Activated CD4-positive, alpha-beta T cell treated with anti-CD3 and anti-CD28 coated beads for 36 hours (primary cell): ENCODE data around the gene SPTLC2. TPM values are rescaled to one million over a fixed set of nuclear protein-coding genes. Genes with fewer than 3 reads are reported as not detected.

ENCODE experiments used
- ATAC-seq: fragments of 200-7000 bp; cut with Tn5 transposase; one replicate; pipeline ENCODE4 v1.10.0; 2021; ENCODE audit warnings: mild to moderate bottlenecking, moderate library complexity
- CTCF ChIA-PET: fragments of 350-600 bp; sonication (Branson Sonifier 250); formaldehyde crosslinking; loops from one replicate; lab custom pipeline; 2021; ENCODE audit warnings: antibody characterized with exemption; lab: Charles Lee
- POLR2A ChIA-PET: fragments of 350-600 bp; sonication (Branson Sonifier 250); formaldehyde crosslinking; loops from one replicate; lab custom pipeline; 2021; ENCODE audit warnings: antibody characterized with exemption, inconsistent platforms; lab: Charles Lee
- DNase-seq: peaks from one replicate; pipeline ENCODE4 v3.0.0-alpha.2; 2020
- H3K27ac Mint-ChIP-seq: one replicate; pipeline ENCODE4 v1.8.0; 2021; ENCODE audit warnings: mixed read lengths
- H3K27me3 Mint-ChIP-seq: one replicate; pipeline ENCODE4 v1.8.0; 2021; ENCODE audit warnings: mixed read lengths
- H3K36me3 Mint-ChIP-seq: one replicate; pipeline ENCODE4 v1.8.0; 2021; ENCODE audit warnings: low read depth, mixed read lengths
- H3K4me1 Mint-ChIP-seq: one replicate; pipeline ENCODE4 v1.8.0; 2021; ENCODE audit warnings: mixed read lengths
- H3K4me3 Mint-ChIP-seq: one replicate; pipeline ENCODE4 v1.8.0; 2021; ENCODE audit warnings: mild to moderate bottlenecking, moderate library complexity, mixed read lengths
- H3K9me3 Mint-ChIP-seq: one replicate; pipeline ENCODE4 v1.8.0; 2021; ENCODE audit warnings: low read depth, mixed read lengths
- intact Hi-C, 2 experiments: fragments of 100-400 bp; cut with DNase I in 1 of 2; cut with micrococcal nuclease in 1 of 2; formaldehyde crosslinking; loops; one replicate each; pipeline versions ENCODE4 v1.14.2 to v1.15.1; 2022 to 2024; cut with DNase I, micrococcal nuclease
- total RNA-seq, 2 experiments: library from RNA; stranded (reverse); gene quantifications; one replicate each; pipeline ENCODE4 v1.2.3, GENCODE V29; 2021

SPTLC2 gene
- total RNA-seq, 2 experiments from 2014 or later = 16.8 to 24.6 TPM

- no peak overlapping the region for H3K4me3 Mint-ChIP-seq
- CTCF ChIA-PET = interaction anchor here (0.8 to 1.2 kb wide), 3 partner anchors 15 to 20 kb away, joined by 3 to 5 read pairs (median 3); no protein-coding TSS in a partner anchor
- DNase-seq = no peak
- no peak for ATAC-seq
- POLR2A ChIA-PET = no interaction called here
- no peak overlapping the region for H3K27ac Mint-ChIP-seq
- peaks cover 14% of the 10 kb centered on the region for H3K4me1 Mint-ChIP-seq
- intact Hi-C loops = no loop called here
- peaks cover 20% of the 10 kb centered on the region for H3K36me3 Mint-ChIP-seq
- no peaks in the 10 kb centered on the region for H3K9me3 Mint-ChIP-seq
- no peaks in the 10 kb centered on the region for H3K27me3 Mint-ChIP-seq
These were observed 50.5 kb downstream of the SPTLC2 start for GRCh38 chr14:77565994-77566305.

GRCh38 chr14:77565289-77565993, 51.0 kb downstream of the SPTLC2 start:
- peaks cover 14% of the 10 kb centered on the region for H3K4me1 Mint-ChIP-seq
- ATAC-seq (peak; percentile 93), DNase-seq (no peak)
- intact Hi-C loops = no loop called here
- CTCF ChIA-PET = interaction anchor here (0.8 to 1.2 kb wide), 3 partner anchors 15 to 20 kb away, joined by 3 to 5 read pairs (median 3); no protein-coding TSS in a partner anchor
- peak overlapping the region; percentile 63 for H3K27ac Mint-ChIP-seq
- H3K27me3 Mint-ChIP-seq = no peaks in the 10 kb centered on the region
- H3K9me3 Mint-ChIP-seq = no peaks in the 10 kb centered on the region
- peaks cover 20% of the 10 kb centered on the region for H3K36me3 Mint-ChIP-seq
- H3K4me3 Mint-ChIP-seq = no peak overlapping the region
- POLR2A ChIA-PET = no interaction called here

GRCh38 chr14:77562681-77563080, 53.8 kb downstream of the SPTLC2 start:
- no peaks in the 10 kb centered on the region for H3K27me3 Mint-ChIP-seq
- H3K4me3 Mint-ChIP-seq = no peak overlapping the region
- CTCF ChIA-PET = interaction anchor here (0.6 kb wide), 1 partner anchor 205 kb away, joined by 3 read pairs; no protein-coding TSS in a partner anchor
- intact Hi-C loops = no loop called here
- H3K36me3 Mint-ChIP-seq = peaks cover 19% of the 10 kb centered on the region
- H3K4me1 Mint-ChIP-seq = peaks cover 14% of the 10 kb centered on the region
- H3K27ac Mint-ChIP-seq = no peak overlapping the region
- no peak for ATAC-seq
- POLR2A ChIA-PET = no interaction called here
- DNase-seq = no peak
- H3K9me3 Mint-ChIP-seq = no peaks in the 10 kb centered on the region

GRCh38 chr14:77561881-77562280, 54.6 kb downstream of the SPTLC2 start:
- Mint-ChIP-seq H3K27me3 (no peaks in the 10 kb centered on the region), H3K4me3 (no peak overlapping the region), H3K27ac (no peak overlapping the region), H3K9me3 (no peaks in the 10 kb centered on the region), H3K36me3 (peaks cover 19% of the 10 kb centered on the region), H3K4me1 (peaks cover 17% of the 10 kb centered on the region)
- ATAC-seq = no peak
- POLR2A ChIA-PET = interaction anchor here (0.5 kb wide), 1 partner anchor 46 kb away, joined by 6 read pairs; no protein-coding TSS in a partner anchor
- no peak for DNase-seq
- intact Hi-C loops = no loop called here
- CTCF ChIA-PET = no interaction called here

- intact Hi-C loops = no loop called here
- Mint-ChIP-seq H3K27me3 (no peaks in the 10 kb centered on the region), H3K9me3 (no peaks in the 10 kb centered on the region), H3K4me3 (no peak overlapping the region), H3K36me3 (peaks cover 33% of the 10 kb centered on the region), H3K27ac (no peak overlapping the region), H3K4me1 (peaks cover 14% of the 10 kb centered on the region)
- ATAC-seq (no peak), DNase-seq (no peak)
- CTCF ChIA-PET = no interaction called here
- POLR2A ChIA-PET = no interaction called here
These were observed 57.1 kb downstream of the SPTLC2 start for GRCh38 chr14:77559381-77559780.

GRCh38 chr14:77557391-77557790, 59.0 kb downstream of the SPTLC2 start:
- Mint-ChIP-seq H3K9me3 (no peaks in the 10 kb centered on the region), H3K36me3 (peaks cover 33% of the 10 kb centered on the region), H3K27ac (no peak overlapping the region), H3K4me1 (peaks cover 20% of the 10 kb centered on the region), H3K4me3 (no peak overlapping the region), H3K27me3 (no peaks in the 10 kb centered on the region)
- ChIA-PET POLR2A (no interaction called here), CTCF (interaction anchor here (0.6 to 1.0 kb wide), 2 partner anchors 13 to 23 kb away, joined by 3 read pairs; no protein-coding TSS in a partner anchor)
- ATAC-seq = peak; percentile 39
- intact Hi-C loops = no loop called here
- no peak for DNase-seq

GRCh38 chr14:77556946-77557345, 59.5 kb downstream of the SPTLC2 start:
- Mint-ChIP-seq H3K27me3 (no peaks in the 10 kb centered on the region), H3K9me3 (no peaks in the 10 kb centered on the region), H3K36me3 (peaks cover 32% of the 10 kb centered on the region), H3K4me3 (no peak overlapping the region), H3K4me1 (peaks cover 20% of the 10 kb centered on the region), H3K27ac (no peak overlapping the region)
- POLR2A ChIA-PET = no interaction called here
- intact Hi-C loops = no loop called here
- DNase-seq (no peak), ATAC-seq (no peak)
- CTCF ChIA-PET = interaction anchor here (0.6 to 1.3 kb wide), 3 partner anchors 11 to 22 kb away, joined by 3 to 4 read pairs (median 3); no protein-coding TSS in a partner anchor

- ChIA-PET POLR2A (no interaction called here), CTCF (interaction anchor here (0.7 to 0.8 kb wide), 2 partner anchors 11 to 141 kb away, joined by 3 read pairs; no protein-coding TSS in a partner anchor)
- H3K36me3 Mint-ChIP-seq = peaks cover 41% of the 10 kb centered on the region
- ATAC-seq (no peak), DNase-seq (no peak)
- H3K27me3 Mint-ChIP-seq = no peaks in the 10 kb centered on the region
- intact Hi-C loops = loop anchor here in 1 of 2 experiments (5.0 kb wide), 1 partner anchor 233 kb away; the partner anchor contains the start of genes GSTZ1 and POMT2
- H3K9me3 Mint-ChIP-seq = no peaks in the 10 kb centered on the region
- H3K27ac Mint-ChIP-seq = peak overlapping the region; percentile 78
- H3K4me1 Mint-ChIP-seq = peaks cover 20% of the 10 kb centered on the region
- H3K4me3 Mint-ChIP-seq = no peak overlapping the region
These were observed 61.4 kb downstream of the SPTLC2 start for GRCh38 chr14:77554816-77555599.

- DNase-seq (peak; percentile 33), ATAC-seq (peak; percentile 63)
- Mint-ChIP-seq H3K27me3 (no peaks in the 10 kb centered on the region), H3K36me3 (peaks cover 43% of the 10 kb centered on the region), H3K27ac (peak overlapping the region; percentile 78), H3K9me3 (no peaks in the 10 kb centered on the region), H3K4me1 (peaks cover 20% of the 10 kb centered on the region), H3K4me3 (no peak overlapping the region)
- ChIA-PET POLR2A (no interaction called here), CTCF (interaction anchor here (0.8 kb wide), 1 partner anchor 10 kb away, joined by 3 read pairs; no protein-coding TSS in a partner anchor)
- intact Hi-C loops = loop anchor here in 1 of 2 experiments (5.0 kb wide), 1 partner anchor 232 kb away; the partner anchor contains the start of genes GSTZ1 and POMT2
These were observed 62.2 kb downstream of the SPTLC2 start for GRCh38 chr14:77554207-77554606.

GRCh38 chr14:77549451-77549850, 67.0 kb downstream of the SPTLC2 start:
- no peak overlapping the region for H3K27ac Mint-ChIP-seq
- H3K36me3 Mint-ChIP-seq = peaks cover 39% of the 10 kb centered on the region

GRCh38 chr14:77547512-77548180, 68.8 kb downstream of the SPTLC2 start:
- intact Hi-C loops = no loop called here
- CTCF ChIA-PET = interaction anchor here (0.8 kb wide), 1 partner anchor 88 kb away, joined by 3 read pairs; no protein-coding TSS in a partner anchor
- Mint-ChIP-seq H3K4me3 (no peak overlapping the region), H3K27me3 (no peaks in the 10 kb centered on the region), H3K27ac (no peak overlapping the region), H3K9me3 (no peaks in the 10 kb centered on the region), H3K36me3 (peaks cover 36% of the 10 kb centered on the region), H3K4me1 (peaks cover 5% of the 10 kb centered on the region)
- POLR2A ChIA-PET = no interaction called here
- ATAC-seq (no peak), DNase-seq (no peak)

More at GRCh38 chr14:77549451-77549850, 67.0 kb downstream of the SPTLC2 start:
- CTCF ChIA-PET = interaction anchor here (1.2 to 1.7 kb wide), 2 partner anchors 17 to 90 kb away, joined by 3 to 8 read pairs; no protein-coding TSS in a partner anchor
- peaks cover 8% of the 10 kb centered on the region for H3K4me1 Mint-ChIP-seq
- DNase-seq (no peak), ATAC-seq (no peak)
- H3K4me3 Mint-ChIP-seq = no peak overlapping the region
- POLR2A ChIA-PET = no interaction called here
- intact Hi-C loops = no loop called here
- no peaks in the 10 kb centered on the region for H3K27me3 Mint-ChIP-seq
- H3K9me3 Mint-ChIP-seq = no peaks in the 10 kb centered on the region
